ENCODE data around the gene MRPL53.

The MRPL53 gene

GRCh38 chr2:74472086-74472944 lies at the start of gene MRPL53:
TSS of gene MRPL53 (minus strand) at chr2:74472680. CDS start at chr2:74472660, 20 bp downstream.
- peak; percentile 99 for DNase-seq

- DNase-seq: no peak
Measured at GRCh38 chr2:74516650-74517049, 44.2 kb upstream of the MRPL53 start.

DNA sequence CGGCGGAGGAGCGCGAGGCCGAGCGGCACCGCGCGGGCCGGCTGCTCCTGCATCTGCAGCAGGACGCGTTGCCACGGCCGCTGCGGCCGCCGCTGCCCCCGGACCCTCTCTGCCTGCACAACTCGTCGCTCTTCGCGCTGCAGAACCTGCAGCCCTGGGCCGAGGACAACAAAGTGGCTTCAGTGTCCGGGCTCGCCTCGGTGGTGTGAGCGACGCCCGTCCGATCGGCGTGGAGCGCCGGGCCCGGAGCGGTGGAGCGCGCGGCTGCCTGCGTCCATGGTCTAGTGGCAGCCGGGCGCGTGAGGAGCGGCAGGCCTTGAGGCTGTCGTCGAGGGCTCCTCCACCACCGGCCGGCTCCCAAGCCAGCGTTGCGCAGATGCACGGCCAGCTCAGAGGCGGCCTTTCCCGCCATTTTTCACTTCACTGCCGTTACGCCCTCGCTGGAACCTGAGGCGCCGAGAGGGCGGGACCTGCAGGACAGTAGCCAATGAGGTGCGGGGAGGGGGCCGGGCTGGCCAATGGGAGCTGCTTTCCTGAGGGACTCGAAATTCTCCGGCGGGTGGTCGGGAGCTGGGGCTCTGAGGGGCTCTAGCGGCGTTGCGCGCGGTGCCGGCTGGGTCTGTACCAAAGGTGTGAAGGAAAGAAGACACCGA lies 43.6 kb upstream of the MRPL53 start:
- peak; percentile 89 for DNase-seq

GRCh38 chr2:74515271-74515980 lies 42.9 kb upstream of the MRPL53 start:
- peak; percentile 48 for DNase-seq

GRCh38 chr2:74514368-74515270 lies 42.1 kb upstream of the MRPL53 start, which contains the start of gene TLX2:
TSS of gene TLX2 (plus strand) at chr2:74514450. CDS start at chr2:74514807, 357 bp downstream.
- peak; percentile 65 for DNase-seq

- peak; percentile 69 for DNase-seq
Measured at GRCh38 chr2:74513605-74514367, 41.3 kb upstream of the MRPL53 start.

DNA sequence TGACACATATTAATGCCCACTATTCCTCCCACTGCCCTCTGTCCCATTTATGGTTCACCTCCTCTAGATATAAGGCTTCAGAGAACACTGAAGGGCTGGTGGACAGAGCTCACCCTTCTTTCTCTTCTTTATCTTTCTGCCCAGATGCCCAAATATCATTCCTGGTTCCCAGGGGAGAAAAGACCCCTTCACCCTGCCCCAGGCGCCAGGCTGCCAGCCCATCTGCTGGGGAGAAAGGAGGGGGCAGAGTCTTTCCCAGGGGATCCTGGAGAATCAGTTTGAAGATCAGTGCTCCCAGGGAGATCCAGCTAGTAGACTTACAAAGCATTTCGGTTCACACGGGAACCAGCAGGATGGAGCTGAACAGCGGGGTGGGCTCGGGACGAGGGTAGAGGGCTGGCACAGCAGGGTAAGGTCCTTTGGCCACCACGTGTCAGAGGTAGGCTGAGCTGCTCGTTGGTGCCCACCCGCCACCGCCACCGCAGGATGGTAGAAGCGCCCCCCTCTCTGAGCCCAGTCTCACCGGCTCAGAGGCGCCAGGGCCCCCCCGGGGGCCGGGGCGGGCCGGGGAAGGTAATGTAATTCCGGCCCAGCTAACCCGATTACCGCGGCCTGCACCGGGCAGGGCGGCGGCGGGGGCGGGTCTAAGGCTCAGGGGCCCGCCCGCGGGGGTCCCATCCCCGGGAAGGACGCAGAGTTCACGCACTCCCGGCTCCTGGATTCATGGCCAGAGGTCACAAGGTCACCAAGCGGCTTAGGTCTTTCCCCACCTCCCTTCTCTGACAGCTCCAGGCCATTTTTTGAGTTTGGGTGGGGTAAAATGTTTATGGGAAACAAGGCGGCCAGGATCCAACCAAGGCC lies 40.5 kb upstream of the MRPL53 start:
- DNase-seq: peak; percentile 26

DNA sequence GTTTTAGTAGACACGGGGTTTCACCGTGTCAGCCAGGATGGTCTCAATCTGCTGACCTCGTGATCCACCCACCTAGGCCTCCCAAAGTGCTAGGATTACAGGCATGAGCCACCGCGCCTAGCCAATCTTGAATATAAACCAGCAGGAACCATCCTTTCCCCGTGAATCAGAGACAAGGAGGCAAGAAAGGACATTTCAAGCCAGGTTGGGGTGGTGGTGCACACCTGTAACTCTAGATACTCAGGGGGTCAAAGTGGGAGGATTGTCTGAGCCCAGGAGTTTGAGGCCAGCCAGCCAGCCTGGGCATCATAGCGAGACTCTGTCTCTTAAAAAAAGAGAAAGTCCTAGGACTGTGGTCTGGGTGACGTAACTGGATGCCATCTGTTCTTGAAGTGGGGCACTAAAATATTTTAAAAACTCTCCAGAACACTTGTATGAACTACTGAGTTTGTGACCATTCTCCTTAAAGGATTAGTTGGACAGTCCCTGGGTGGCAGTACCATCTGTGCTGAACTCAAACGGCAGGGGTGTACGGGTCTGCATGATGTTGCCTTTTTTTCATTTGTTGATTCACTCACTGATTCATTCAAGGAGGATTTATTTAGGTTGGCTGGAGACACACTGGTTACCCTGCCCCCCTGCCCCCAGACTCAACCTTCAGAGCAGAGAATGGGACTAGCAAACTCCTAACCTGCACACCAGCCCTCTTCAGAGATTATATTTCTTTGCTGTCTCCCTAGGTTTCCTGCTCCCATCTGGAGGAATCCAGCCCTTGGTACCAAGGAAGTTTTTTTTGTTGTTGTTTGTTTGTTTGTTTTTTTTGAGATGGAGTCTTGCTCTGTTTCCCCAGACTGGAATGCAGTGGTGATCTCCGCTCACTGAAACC lies 38.9 kb upstream of the MRPL53 start:
- no peak for DNase-seq

GRCh38 chr2:74510272-74510671 lies 37.8 kb upstream of the MRPL53 start:
- DNase-seq: no peak

DNA sequence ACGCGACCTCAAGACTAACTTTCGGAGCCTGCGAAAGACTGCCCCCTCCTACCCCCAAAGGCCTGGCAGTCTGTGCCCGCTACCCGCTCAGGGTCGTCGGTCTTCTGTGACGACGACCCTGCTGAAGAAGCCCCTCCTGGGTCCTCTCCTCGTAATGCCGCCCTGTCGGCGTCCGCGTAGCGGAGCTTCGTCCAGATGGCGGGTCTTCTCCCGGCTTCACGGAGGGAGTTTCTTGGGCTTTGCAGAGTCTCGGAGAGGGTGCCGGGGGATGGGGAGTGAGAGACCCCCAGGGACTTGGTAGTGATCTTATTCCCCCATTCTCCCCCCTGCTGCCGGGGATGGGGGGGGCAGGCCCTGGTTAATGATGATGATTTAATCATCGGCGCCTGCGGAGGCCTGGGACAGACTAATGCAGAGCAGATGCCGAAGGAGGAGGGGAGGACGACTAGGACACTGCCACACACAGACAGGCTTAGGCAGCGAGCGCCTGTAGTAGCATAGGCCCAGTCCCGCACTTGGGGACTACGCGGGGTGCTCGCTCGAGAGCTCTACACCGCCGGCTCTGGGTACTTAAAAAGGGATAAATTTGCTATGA lies 35.5 kb upstream of the MRPL53 start:
- DNase-seq: peak; percentile 82

DNA sequence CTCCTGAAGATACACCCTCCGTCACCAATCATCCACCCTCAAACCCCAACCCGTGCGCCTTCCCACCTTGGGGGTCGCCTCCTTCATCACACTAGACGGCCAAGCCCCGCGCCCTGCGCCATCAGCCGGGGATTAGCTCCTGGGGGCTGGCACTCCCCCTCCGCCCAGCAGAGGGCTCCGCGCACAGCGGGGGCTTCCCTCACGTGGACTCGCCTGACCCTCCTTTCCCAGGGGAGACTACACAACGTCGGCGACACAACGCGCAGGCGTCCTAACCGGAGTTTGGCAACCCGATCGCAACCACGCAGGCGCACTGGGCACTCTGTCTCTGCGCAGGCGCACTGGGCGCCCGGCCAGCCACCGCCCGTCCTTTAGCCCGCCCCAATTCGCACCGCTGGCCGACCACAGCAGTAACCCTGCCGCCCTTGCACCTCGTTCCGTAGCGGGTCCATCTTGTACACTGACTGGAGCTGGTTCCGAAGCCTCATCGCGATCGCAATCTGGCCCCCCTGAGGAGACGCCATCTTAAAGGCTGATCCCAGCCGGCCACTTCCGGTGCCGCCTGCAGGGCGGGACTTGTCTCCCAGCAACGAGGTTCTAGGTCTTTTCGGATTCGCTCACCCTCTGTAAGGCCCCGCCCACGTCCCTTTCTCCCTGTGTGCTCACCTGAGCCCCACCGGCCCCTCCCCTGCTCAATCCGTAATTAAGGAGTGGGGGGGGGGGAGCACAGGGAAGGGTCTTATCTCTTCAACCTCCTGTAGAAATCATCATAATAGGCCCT lies 34.9 kb upstream of the MRPL53 start, which contains the start of gene PCGF1:
Gene PCGF1, minus strand, starts transcription at position 551 of the 781 bp plus-strand sequence. Its CDS starts 27 bp downstream, at position 524.
- peak; percentile 100 for DNase-seq

DNA sequence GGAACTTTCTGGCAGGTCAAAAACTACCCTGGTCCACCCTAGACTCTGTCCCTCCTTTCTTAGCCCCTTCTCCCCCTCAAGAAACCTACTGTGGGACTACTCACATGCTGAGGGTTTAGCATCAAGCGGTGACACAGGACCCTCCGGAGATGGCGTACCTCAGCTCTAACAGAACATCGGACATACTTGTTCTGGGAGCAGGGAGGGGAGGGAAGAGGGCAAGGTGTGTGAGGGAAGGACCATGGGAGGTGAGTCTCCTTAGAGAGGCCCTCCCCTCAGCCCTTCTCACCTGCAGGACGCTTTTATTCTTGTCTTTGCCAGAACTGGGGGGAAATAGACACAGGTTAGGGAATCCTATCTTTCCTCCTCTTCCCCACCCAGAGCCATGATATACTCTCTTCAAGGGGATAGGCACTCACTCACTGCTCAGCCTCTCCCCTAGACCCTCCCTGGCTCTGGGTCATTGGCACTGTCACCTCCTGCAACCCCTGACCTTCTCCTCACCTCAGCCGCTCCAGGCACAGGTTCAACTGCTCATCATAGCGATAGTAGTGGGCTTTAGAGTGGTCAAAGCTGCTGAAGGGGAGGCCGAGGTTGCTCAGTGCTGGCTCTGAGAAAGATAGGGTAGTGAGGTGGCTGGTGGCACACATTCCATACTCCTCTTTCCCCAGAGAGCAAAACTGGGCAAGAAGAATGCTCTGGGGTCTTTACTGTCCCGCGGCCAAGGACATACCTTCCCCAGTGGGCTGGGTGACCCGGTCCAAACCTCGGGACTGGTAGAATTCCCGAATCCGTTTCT lies 33.2 kb upstream of the MRPL53 start:
- DNase-seq: no peak

DNA sequence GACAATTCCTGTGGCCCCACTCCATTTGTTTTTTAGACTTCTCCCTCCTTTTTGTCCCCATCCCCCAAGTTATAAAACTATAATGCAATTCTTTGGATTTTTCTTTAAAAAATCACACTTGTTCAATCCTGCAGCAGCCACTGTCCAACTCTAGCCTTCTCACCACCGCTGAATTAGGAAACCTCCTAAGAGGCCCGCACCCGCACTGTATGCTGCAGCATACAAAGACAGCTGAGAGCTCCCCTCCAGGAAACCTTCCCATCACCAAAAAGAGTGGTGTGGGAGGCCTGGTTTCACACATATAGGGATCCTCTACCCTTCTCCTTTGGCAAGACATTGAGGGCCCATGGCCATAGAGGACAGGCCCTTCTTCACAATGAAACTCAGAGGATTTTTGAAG lies 32.1 kb upstream of the MRPL53 start:
- no peak for DNase-seq

GRCh38 chr2:74503506-74504475 lies 31.3 kb upstream of the MRPL53 start:
- peak; percentile 26 for DNase-seq

- peak; percentile 70 for DNase-seq
Measured at GRCh38 chr2:74502720-74503505, 30.4 kb upstream of the MRPL53 start.

Measured in eye (tissue), 1 donor.